Stimulated activated CD4-positive, alpha-beta T cell treated with anti-CD3 and anti-CD28 coated beads, Interleukin-4, amount 100 ng/mL, for 24 hours (primary cell): Measurements from ENCODE around the gene COL28A1.

Experiments used
- DNase-seq: peaks from one replicate; pipeline ENCODE4 v3.0.0-alpha.2; 2020

The COL28A1 gene

DNA sequence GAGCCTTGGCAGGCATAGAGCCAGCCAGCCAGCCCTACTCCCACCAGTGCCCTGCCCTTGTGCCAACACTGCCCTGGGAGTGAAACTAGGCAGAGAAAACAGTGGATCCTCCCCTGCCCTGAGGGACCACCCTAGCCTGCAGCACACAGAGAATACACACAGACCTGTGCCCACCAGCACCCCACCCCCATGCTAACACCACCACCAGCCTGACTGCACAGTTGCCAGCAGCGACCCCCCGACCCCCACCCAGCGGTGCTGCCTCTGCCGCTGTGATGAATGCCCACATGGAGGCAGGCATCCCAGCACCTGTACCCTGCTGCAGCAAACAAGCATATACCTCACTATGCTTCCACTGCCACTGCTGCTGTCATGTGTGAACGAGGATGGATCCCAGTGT is 21.6 kb upstream of the COL28A1 start:
- no peak for DNase-seq

- no peak for DNase-seq
Measured at GRCh38 chr7:7556852-7557251, 21.2 kb upstream of the COL28A1 start.

- no peak for DNase-seq
Measured at GRCh38 chr7:7554649-7555575, 19.2 kb upstream of the COL28A1 start.

DNA sequence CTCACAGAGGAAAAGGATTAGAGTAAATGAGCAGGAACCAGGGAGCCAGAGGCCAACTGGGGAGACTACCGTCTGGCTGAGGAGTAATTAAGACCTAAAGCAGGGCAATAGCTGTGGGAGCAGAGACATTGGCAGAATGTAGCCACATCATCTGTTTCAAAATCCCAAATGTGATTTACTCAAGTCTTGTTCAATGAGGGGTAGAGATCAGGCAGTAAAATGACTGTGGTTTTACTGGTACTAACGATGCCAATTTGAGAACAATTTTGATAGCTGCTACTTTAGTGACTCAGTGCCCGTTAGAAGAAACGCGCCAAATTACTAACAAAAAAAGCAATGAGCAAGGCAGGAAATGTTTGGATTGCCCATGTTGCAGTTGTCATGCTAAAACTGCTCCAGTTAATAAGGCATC is 18.4 kb upstream of the COL28A1 start:
- DNase-seq: no peak

DNA sequence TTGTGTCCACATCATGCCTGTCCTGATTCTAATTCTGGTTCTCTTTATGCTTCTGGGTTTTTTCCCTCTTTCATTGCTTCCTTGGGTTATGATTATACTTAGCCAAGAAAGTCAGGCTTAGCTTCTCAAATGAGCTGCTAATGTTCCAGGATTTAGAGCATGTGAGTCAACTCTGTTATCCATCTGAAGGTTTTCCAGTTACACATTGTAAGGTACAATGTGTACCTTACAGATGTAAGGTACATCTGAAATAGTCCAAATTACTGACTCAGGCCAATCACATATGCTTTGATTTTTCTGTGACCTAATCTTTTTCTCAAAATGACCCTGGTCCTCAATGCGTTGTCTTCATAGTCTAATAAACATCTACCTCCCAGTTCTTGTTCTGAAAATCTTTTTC is 17.7 kb upstream of the COL28A1 start:
- DNase-seq: no peak

DNA sequence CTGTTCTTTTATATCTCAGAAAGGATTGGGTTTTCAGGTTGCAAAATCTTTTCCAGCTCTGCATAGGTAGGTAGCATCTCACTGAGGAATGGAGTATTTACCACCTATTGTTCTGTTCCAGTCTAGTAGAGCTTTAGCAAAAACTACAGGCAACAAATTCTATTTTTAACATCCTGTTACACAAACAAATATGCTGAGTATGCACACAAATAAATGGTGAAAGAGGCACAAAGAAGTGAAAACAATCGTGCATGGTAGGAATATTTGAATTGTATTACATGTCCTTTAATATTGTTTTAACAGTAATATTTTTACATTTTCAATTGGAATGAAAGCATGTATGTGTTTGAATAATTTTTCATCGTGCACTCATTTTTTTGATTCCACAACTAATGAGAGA is 16.5 kb upstream of the COL28A1 start:
- DNase-seq: no peak

DNA sequence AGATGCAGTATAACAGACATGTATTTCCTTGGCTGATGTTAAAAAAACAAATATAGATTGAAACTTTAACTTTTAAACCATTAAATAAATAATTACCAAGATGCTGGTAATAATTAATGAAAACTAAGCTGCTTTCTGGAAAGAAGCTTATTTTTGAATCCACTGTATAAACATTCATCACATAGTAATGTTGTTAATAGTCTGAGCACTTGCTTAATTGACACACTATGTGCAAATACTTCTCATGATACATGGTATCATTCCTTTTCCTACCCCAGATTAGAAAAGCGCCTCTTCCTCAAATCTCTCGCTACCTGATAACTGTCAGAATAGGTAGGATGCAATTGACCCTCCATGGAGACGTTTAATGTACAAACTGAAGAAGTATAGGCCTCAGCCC is 15.0 kb upstream of the COL28A1 start:
- no peak for DNase-seq

DNA sequence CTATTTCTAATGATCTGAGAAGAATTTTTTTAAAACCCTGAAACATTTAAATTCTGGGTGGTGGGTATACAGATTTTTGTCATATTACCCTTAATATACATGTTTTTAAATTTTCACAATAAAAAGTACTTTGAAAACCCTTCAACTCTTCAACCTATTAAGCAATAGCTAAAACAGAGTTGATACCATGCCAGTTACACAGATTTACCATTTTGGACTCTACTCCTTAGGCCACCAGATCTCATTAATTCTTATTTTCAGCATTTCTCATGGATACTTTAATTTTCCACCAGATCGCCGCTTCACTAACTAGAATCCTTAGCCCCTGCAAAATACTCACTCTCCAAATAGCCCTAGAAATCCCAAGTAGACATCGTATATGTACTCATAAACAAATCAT is 12.7 kb upstream of the COL28A1 start:
- DNase-seq: no peak

DNA sequence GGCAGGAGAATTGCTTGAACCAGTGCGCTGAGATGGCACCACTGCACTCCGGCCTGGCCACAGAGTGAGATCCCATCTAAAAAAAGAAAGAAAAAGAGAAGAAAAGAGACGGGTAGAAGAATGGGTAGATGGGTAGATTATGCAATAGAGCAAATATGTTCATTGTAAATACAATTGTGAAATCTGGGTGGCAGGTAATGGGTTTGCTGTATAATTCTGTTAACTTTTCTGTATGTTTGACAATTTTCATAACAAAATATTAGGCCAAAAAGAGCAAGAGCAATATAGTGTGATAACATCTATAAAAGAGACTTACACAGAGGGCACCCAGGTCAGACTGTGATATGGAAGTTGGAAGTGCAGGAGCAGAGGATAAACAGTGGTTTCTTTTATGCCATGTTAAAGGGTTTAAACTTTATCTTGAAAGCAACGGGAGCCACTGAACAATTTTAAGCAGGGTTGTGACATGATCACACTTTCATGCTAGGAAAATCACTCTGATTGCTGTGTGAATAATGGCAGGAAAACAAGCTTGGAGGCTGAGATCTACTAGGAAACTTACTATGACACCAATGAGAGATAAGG is 6.7 kb upstream of the COL28A1 start:
- no peak for DNase-seq

GRCh38 chr7:7539711-7540110 is 4.0 kb upstream of the COL28A1 start:
- no peak for DNase-seq

DNA sequence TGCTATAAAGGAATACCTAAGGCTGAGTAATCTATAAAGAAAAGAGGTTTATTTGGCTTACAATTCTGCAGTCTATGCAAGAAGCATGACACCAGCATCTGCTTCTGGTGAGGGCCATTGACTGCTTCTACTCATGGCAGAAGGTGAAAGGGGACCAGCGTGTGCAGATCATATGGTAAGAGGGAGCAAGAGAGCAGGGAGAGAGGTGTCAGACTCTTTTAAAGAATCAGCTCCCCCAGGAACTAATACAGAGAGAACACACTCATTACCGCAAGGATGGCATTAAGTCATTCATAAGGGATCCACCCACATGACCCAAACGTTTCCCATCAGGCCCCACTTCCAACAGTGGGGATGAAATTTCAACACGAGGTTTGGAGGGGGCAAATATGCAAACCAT is 3.5 kb upstream of the COL28A1 start:
- no peak for DNase-seq

- no peak for DNase-seq
Measured at GRCh38 chr7:7537711-7538110, 2.0 kb upstream of the COL28A1 start.

- no peak for DNase-seq
Measured at GRCh38 chr7:7536396-7537019, 835 bp upstream of the COL28A1 start.

GRCh38 chr7:7533831-7534430 is 1.7 kb downstream of the COL28A1 start:
- DNase-seq: no peak

GRCh38 chr7:7529328-7529727 is 6.3 kb downstream of the COL28A1 start:
- no peak for DNase-seq

DNA sequence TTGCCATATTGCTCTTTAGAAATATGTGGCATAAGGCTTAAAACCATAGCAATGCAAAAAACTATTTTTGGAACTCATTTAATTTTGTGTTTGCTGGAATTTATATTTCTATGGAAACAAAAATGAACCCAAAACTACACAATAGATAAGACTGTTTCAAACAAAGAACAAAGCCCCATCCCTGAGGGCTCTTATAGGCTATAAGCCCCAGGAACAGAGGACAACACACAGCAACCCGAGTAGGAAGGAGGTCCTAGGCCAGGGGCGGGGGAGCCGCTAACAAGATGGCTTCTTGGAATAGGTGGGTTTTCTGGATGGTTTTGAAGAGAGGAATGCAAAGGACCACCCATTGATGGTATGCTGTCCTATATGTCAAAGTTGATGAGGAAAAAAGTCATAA is 8.6 kb downstream of the COL28A1 start:
- no peak for DNase-seq

DNA sequence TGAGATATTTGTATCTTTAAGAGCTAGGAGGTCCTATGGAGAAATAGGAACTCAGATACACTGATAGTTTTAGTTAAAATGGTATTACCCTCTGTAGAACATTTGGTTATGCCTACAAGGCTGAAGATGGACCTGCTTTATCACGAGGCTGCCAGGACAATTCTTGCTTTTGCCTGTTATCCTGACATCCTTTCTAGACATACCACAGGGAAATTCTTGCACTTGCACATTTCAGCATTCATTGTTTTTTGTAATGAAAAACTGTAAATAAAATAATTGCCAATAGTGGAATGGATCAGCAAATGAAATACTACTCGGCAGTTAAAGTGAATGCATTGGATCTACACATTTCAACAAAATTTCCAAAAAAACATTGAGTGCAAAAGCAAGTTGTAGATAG is 9.7 kb downstream of the COL28A1 start:
- no peak for DNase-seq

DNA sequence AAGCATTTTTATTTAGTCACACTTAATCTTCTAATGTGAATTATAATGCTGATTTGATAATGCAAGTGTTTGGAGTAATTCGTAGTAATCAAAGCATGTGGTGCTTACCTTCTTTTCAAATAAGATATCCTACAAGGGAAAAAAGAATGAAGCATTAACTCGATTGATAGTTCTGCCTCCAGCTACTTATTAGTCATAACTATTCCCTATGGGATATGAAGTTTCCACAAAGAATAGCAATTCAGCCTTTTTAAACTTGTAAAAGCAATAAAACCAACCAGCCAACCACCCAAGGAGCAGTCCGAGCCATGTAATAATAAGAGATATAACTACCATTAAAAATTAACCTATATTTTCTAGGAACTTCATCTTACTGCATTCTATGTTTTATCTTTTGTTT is 11.6 kb downstream of the COL28A1 start:
- DNase-seq: no peak

DNA sequence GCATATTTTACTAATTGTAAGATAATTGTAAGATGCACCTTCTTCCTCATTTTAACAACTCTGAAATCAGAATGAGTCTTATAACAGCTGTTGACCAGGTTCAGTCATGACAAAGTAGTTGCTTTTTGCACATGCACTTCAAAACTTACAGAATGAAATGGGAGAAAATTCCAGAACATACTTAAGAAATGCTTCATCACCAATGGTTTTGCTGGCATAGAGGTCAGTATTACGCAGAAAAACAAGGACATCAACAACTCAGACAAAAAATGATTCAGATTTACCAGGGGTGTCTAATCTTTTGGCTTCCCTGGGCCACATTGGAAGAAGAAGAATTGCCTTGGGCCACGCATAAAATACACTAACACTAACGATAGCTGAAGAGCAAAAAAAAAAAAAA is 13.3 kb downstream of the COL28A1 start:
- DNase-seq: no peak

- no peak for DNase-seq
Measured at GRCh38 chr7:7521259-7521658, 14.4 kb downstream of the COL28A1 start.

- no peak for DNase-seq
Measured at GRCh38 chr7:7519528-7519927, 16.1 kb downstream of the COL28A1 start.

GRCh38 chr7:7519056-7519455 is 16.6 kb downstream of the COL28A1 start:
- no peak for DNase-seq

GRCh38 chr7:7517754-7518153 is 17.9 kb downstream of the COL28A1 start:
- DNase-seq: no peak

DNA sequence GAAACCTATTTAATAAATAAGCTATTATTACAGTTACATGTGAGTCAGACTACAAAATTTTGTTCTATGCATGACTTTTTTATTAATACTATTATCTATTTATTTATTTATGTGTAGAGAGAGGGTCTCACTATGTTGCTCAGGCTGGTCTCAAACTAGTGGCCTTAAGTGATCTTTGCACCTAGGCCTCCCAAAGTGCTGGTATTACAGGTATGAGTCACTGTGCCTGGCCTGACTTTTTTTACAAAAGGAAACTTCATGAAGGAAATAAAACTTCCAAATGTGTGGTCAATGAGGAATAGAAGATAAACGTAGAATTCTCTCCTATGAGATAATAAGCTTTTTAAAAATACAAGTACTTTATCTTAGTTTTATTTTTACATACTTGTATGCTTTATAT is 19.0 kb downstream of the COL28A1 start:
- DNase-seq: no peak
